ENCODE measurements around the gene GRAMD1B.

The GRAMD1B gene

GRCh38 chr11:123429336-123429735, 733 bp upstream of the GRAMD1B start:
- no CpG with 5 or more reads among the region's 5 CpGs for WGBS (ENCODE audit: insufficient coverage, insufficient read length)
- peaks cover 1% of the 10 kb centered on the region; the same call in 1 of the 2 replicates for H3K27me3 ChIP-seq (ENCODE audit: control insufficient read depth, insufficient read depth, low read length)
- H3K4me3 ChIP-seq (ENCODE audit: low read length): no peak overlapping the region

GRCh38 chr11:123430721-123431497, 840 bp downstream of the GRAMD1B start:
- Histone ChIP-seq H3K4me3 (ENCODE audit: low read length) (peak overlapping the region; percentile 58), H3K27ac (ENCODE audit: low read length) (no peak overlapping the region), H3K27me3 (ENCODE audit: control insufficient read depth, insufficient read depth, low read length) (0 out of 2 replicates have a peak, but pooled peaks cover 1% of the 10 kb centered on the region), H3K36me3 (ENCODE audit: control insufficient read depth, insufficient read depth, low read length) (no peaks in the 10 kb centered on the region), H3K9me3 (ENCODE audit: control insufficient read depth, insufficient read depth, low read length) (no peaks in the 10 kb centered on the region), H3K4me1 (ENCODE audit: control insufficient read depth, insufficient read depth, low read length) (peaks cover 8% of the 10 kb centered on the region)
- DNase-seq (ENCODE audit: low read depth, low spot score): peak; percentile 20
- no CpG with 5 or more reads among the region's 68 CpGs for WGBS (ENCODE audit: insufficient coverage, insufficient read length)

More at GRCh38 chr11:123429336-123429735, 733 bp upstream of the GRAMD1B start:
- peaks cover 8% of the 10 kb centered on the region for H3K4me1 ChIP-seq (ENCODE audit: control insufficient read depth, insufficient read depth, low read length)
- no peak for DNase-seq (ENCODE audit: low read depth, low spot score)
- no peaks in the 10 kb centered on the region for H3K9me3 ChIP-seq (ENCODE audit: control insufficient read depth, insufficient read depth, low read length)
- no peak overlapping the region for H3K27ac ChIP-seq (ENCODE audit: low read length)
- H3K36me3 ChIP-seq (ENCODE audit: control insufficient read depth, insufficient read depth, low read length): no peaks in the 10 kb centered on the region

DNA sequence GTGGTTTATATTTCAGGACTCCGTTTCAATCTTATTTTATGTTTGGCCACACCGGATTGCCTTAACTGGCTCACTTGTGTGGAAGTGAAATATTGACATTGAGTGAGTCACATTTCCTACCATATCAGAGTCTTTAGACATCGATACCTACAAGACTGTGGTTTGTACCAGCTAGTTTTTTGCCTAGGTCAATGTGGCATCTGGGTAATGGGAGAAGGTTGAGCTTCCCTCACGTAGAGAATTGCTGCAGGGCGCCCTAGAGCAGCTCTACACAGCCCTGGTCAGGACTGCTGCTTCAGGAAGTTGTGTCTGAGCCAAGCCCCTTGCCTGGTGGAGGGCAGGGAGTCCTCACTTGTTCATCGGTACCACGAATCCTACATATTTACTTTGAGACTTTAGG, 1.6 kb downstream of the GRAMD1B start:
- 0 out of 2 replicates have a peak, but pooled peaks cover 1% of the 10 kb centered on the region for H3K27me3 ChIP-seq (ENCODE audit: control insufficient read depth, insufficient read depth, low read length)
- H3K9me3 ChIP-seq (ENCODE audit: control insufficient read depth, insufficient read depth, low read length): no peaks in the 10 kb centered on the region
- DNase-seq (ENCODE audit: low read depth, low spot score): no peak
- peaks cover 3% of the 10 kb centered on the region for H3K4me1 ChIP-seq (ENCODE audit: control insufficient read depth, insufficient read depth, low read length)
- H3K36me3 ChIP-seq (ENCODE audit: control insufficient read depth, insufficient read depth, low read length): no peaks in the 10 kb centered on the region
- no CpG with 5 or more reads among the region's 7 CpGs for WGBS (ENCODE audit: insufficient coverage, insufficient read length)
- H3K27ac ChIP-seq (ENCODE audit: low read length): no peak overlapping the region
- H3K4me3 ChIP-seq (ENCODE audit: low read length): no peak overlapping the region

DNA sequence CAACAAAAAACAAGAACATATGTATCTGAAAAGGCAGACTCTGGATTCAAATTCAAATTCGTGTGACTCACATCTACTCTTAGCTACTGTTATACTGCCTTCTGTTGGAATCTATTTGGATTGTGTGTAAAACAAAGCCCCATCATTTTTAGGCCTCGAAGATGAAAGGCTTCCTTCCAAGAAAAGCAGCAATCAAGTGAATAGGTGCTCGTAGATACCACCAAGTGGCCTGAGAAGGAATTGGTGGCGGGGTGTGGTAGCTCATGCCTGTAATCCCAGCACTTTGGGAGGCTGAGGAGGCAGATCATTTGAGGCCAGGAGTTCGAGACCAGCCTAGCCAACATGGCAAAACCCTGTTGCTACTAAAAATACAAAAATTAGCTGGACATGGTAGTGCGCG, 4.2 kb downstream of the GRAMD1B start:
- H3K4me1 ChIP-seq (ENCODE audit: control insufficient read depth, insufficient read depth, low read length): peaks cover 9% of the 10 kb centered on the region
- H3K27ac ChIP-seq (ENCODE audit: low read length): no peak overlapping the region
- no peak for DNase-seq (ENCODE audit: low read depth, low spot score)
- no CpG with 5 or more reads among the region's 7 CpGs for WGBS (ENCODE audit: insufficient coverage, insufficient read length)
- no peak overlapping the region for H3K4me3 ChIP-seq (ENCODE audit: low read length)
- no peaks in the 10 kb centered on the region for H3K27me3 ChIP-seq (ENCODE audit: control insufficient read depth, insufficient read depth, low read length)
- no peaks in the 10 kb centered on the region for H3K36me3 ChIP-seq (ENCODE audit: control insufficient read depth, insufficient read depth, low read length)
- H3K9me3 ChIP-seq (ENCODE audit: control insufficient read depth, insufficient read depth, low read length): no peaks in the 10 kb centered on the region

DNA sequence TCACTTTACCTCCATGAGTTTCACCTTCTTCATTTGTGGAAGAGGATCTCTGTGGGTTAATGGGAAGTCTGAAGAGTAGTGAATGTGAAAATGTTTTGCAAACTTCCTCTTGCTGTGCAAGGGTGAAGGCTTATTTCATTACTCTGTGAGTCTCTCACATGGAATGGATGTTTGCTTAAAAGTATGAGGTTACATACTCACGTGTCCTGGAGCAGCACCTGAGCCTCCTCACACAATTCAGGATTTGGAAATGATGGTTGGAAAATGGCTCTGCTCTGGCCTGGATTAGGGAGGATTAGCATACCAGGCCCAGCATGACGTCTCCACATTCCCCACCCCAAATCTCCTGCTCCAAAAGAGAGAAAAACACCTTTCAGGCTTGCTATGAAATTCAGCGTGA, 4.8 kb downstream of the GRAMD1B start:
- no CpG with 5 or more reads among the region's 3 CpGs for WGBS (ENCODE audit: insufficient coverage, insufficient read length)
- Histone ChIP-seq H3K4me1 (ENCODE audit: control insufficient read depth, insufficient read depth, low read length) (peaks cover 7% of the 10 kb centered on the region), H3K27me3 (ENCODE audit: control insufficient read depth, insufficient read depth, low read length) (no peaks in the 10 kb centered on the region), H3K27ac (ENCODE audit: low read length) (no peak overlapping the region), H3K9me3 (ENCODE audit: control insufficient read depth, insufficient read depth, low read length) (no peaks in the 10 kb centered on the region), H3K4me3 (ENCODE audit: low read length) (no peak overlapping the region), H3K36me3 (ENCODE audit: control insufficient read depth, insufficient read depth, low read length) (no peaks in the 10 kb centered on the region)
- no peak for DNase-seq (ENCODE audit: low read depth, low spot score)

GRCh38 chr11:123437236-123437979, 7.3 kb downstream of the GRAMD1B start:
- H3K27ac ChIP-seq (ENCODE audit: low read length): no peak overlapping the region
- no CpG with 5 or more reads among the region's 9 CpGs for WGBS (ENCODE audit: insufficient coverage, insufficient read length)
- H3K27me3 ChIP-seq (ENCODE audit: control insufficient read depth, insufficient read depth, low read length): no peaks in the 10 kb centered on the region
- H3K9me3 ChIP-seq (ENCODE audit: control insufficient read depth, insufficient read depth, low read length): no peaks in the 10 kb centered on the region
- peaks cover 7% of the 10 kb centered on the region for H3K4me1 ChIP-seq (ENCODE audit: control insufficient read depth, insufficient read depth, low read length)
- H3K4me3 ChIP-seq (ENCODE audit: low read length): no peak overlapping the region
- no peaks in the 10 kb centered on the region for H3K36me3 ChIP-seq (ENCODE audit: control insufficient read depth, insufficient read depth, low read length)
- DNase-seq (ENCODE audit: low read depth, low spot score): no peak

- Histone ChIP-seq H3K36me3 (ENCODE audit: control insufficient read depth, insufficient read depth, low read length) (no peaks in the 10 kb centered on the region), H3K27me3 (ENCODE audit: control insufficient read depth, insufficient read depth, low read length) (no peaks in the 10 kb centered on the region), H3K4me3 (ENCODE audit: low read length) (no peak overlapping the region), H3K4me1 (ENCODE audit: control insufficient read depth, insufficient read depth, low read length) (peaks cover 7% of the 10 kb centered on the region), H3K9me3 (ENCODE audit: control insufficient read depth, insufficient read depth, low read length) (no peaks in the 10 kb centered on the region), H3K27ac (ENCODE audit: low read length) (no peak overlapping the region)
- no peak for DNase-seq (ENCODE audit: low read depth, low spot score)
- no CpG with 5 or more reads among the region's 7 CpGs for WGBS (ENCODE audit: insufficient coverage, insufficient read length)
Measured at GRCh38 chr11:123438131-123438627, 8.1 kb downstream of the GRAMD1B start.

- Histone ChIP-seq H3K4me1 (ENCODE audit: control insufficient read depth, insufficient read depth, low read length) (peaks cover 7% of the 10 kb centered on the region), H3K4me3 (ENCODE audit: low read length) (no peak overlapping the region), H3K36me3 (ENCODE audit: control insufficient read depth, insufficient read depth, low read length) (no peaks in the 10 kb centered on the region), H3K9me3 (ENCODE audit: control insufficient read depth, insufficient read depth, low read length) (no peaks in the 10 kb centered on the region), H3K27ac (ENCODE audit: low read length) (no peak overlapping the region), H3K27me3 (ENCODE audit: control insufficient read depth, insufficient read depth, low read length) (no peaks in the 10 kb centered on the region)
- no CpG with 5 or more reads among the region's 4 CpGs for WGBS (ENCODE audit: insufficient coverage, insufficient read length)
- DNase-seq (ENCODE audit: low read depth, low spot score): no peak
Measured at GRCh38 chr11:123439616-123440015, 9.5 kb downstream of the GRAMD1B start.

GRCh38 chr11:123441161-123441560, 11.1 kb downstream of the GRAMD1B start:
- no peaks in the 10 kb centered on the region for H3K27me3 ChIP-seq (ENCODE audit: control insufficient read depth, insufficient read depth, low read length)
- H3K4me3 ChIP-seq (ENCODE audit: low read length): no peak overlapping the region
- H3K36me3 ChIP-seq (ENCODE audit: control insufficient read depth, insufficient read depth, low read length): no peaks in the 10 kb centered on the region
- DNase-seq (ENCODE audit: low read depth, low spot score): no peak
- H3K9me3 ChIP-seq (ENCODE audit: control insufficient read depth, insufficient read depth, low read length): no peaks in the 10 kb centered on the region
- H3K4me1 ChIP-seq (ENCODE audit: control insufficient read depth, insufficient read depth, low read length): peaks cover 7% of the 10 kb centered on the region
- H3K27ac ChIP-seq (ENCODE audit: low read length): no peak overlapping the region
- no CpG with 5 or more reads among the region's 5 CpGs for WGBS (ENCODE audit: insufficient coverage, insufficient read length)

- no CpG with 5 or more reads among the region's 5 CpGs for WGBS (ENCODE audit: insufficient coverage, insufficient read length)
- H3K4me1 ChIP-seq (ENCODE audit: control insufficient read depth, insufficient read depth, low read length): no peaks in the 10 kb centered on the region
- no peak overlapping the region for H3K27ac ChIP-seq (ENCODE audit: low read length)
- H3K9me3 ChIP-seq (ENCODE audit: control insufficient read depth, insufficient read depth, low read length): no peaks in the 10 kb centered on the region
- H3K4me3 ChIP-seq (ENCODE audit: low read length): no peak overlapping the region
- H3K36me3 ChIP-seq (ENCODE audit: control insufficient read depth, insufficient read depth, low read length): no peaks in the 10 kb centered on the region
- DNase-seq (ENCODE audit: low read depth, low spot score): no peak
- no peaks in the 10 kb centered on the region for H3K27me3 ChIP-seq (ENCODE audit: control insufficient read depth, insufficient read depth, low read length)
Measured at GRCh38 chr11:123443851-123444623, 14.0 kb downstream of the GRAMD1B start.
